ENCODE results near the gene IRX1.

IRX1 gene

GRCh38 chr5:3615217-3615616 is 19.6 kb downstream of the IRX1 start:
- no peak overlapping the region for H2AFZ ChIP-seq (ENCODE audit: low read length)
- no peak overlapping the region for H3K4me3 ChIP-seq (ENCODE audit: low read length, poor library complexity, severe bottlenecking)
- no peaks in the 10 kb centered on the region for H3K9me2 ChIP-seq (replicated peaks; ENCODE audit: low read depth, low read length)
- H3K4me2 ChIP-seq (ENCODE audit: low read depth, low read length, poor library complexity, severe bottlenecking): no peak overlapping the region
- no peak overlapping the region for H3K9ac ChIP-seq (ENCODE audit: low read depth, low read length, poor library complexity, severe bottlenecking)
- H3K9me3 ChIP-seq (ENCODE audit: insufficient read depth, low read depth, low read length): no peaks in the 10 kb centered on the region; the same call in 1 of the 2 replicates
- TF ChIP-seq EZH2phosphoT487 (IDR thresholded peaks at IDR 0.05; ENCODE audit: borderline replicate concordance) (no peak), CTCF (conservative IDR thresholded peaks at IDR 0.05; ENCODE audit: low read length) (no peak)
- H3K36me3 ChIP-seq (ENCODE audit: insufficient read depth, low read length): no peaks in the 10 kb centered on the region
- H3F3A ChIP-seq (ENCODE audit: low read depth): no peaks in the 10 kb centered on the region
- H4K20me1 ChIP-seq (ENCODE audit: insufficient read depth, low read length, poor library complexity, severe bottlenecking): no peaks in the 10 kb centered on the region
- H3K79me2 ChIP-seq (ENCODE audit: insufficient read depth, low read length): no peaks in the 10 kb centered on the region
- H3K27me3 ChIP-seq (ENCODE audit: insufficient read depth, low read length, poor library complexity, severe bottlenecking): no peaks in the 10 kb centered on the region
- H3K4me1 ChIP-seq (ENCODE audit: insufficient read depth, low read length, poor library complexity, severe bottlenecking): no peaks in the 10 kb centered on the region

GRCh38 chr5:3615829-3616228 is 20.2 kb downstream of the IRX1 start:
- Histone ChIP-seq H3K27me3 (ENCODE audit: insufficient read depth, low read length, poor library complexity, severe bottlenecking) (no peaks in the 10 kb centered on the region), H3K4me3 (ENCODE audit: low read length, poor library complexity, severe bottlenecking) (no peak overlapping the region), H3K36me3 (ENCODE audit: insufficient read depth, low read length) (no peaks in the 10 kb centered on the region), H3K79me2 (ENCODE audit: insufficient read depth, low read length) (no peaks in the 10 kb centered on the region), H4K20me1 (ENCODE audit: insufficient read depth, low read length, poor library complexity, severe bottlenecking) (no peaks in the 10 kb centered on the region), H3K9me3 (ENCODE audit: insufficient read depth, low read depth, low read length) (no peaks in the 10 kb centered on the region; the same call in 1 of the 2 replicates), H3F3A (ENCODE audit: low read depth) (no peaks in the 10 kb centered on the region), H3K9me2 (replicated peaks; ENCODE audit: low read depth, low read length) (no peaks in the 10 kb centered on the region), H2AFZ (ENCODE audit: low read length) (no peak overlapping the region), H3K4me1 (ENCODE audit: insufficient read depth, low read length, poor library complexity, severe bottlenecking) (no peaks in the 10 kb centered on the region), H3K4me2 (ENCODE audit: low read depth, low read length, poor library complexity, severe bottlenecking) (no peak overlapping the region), H3K9ac (ENCODE audit: low read depth, low read length, poor library complexity, severe bottlenecking) (no peak overlapping the region)
- TF ChIP-seq CTCF (conservative IDR thresholded peaks at IDR 0.05; ENCODE audit: low read length) (no peak), EZH2phosphoT487 (IDR thresholded peaks at IDR 0.05; ENCODE audit: borderline replicate concordance) (no peak)

- Histone ChIP-seq H3K4me1 (ENCODE audit: insufficient read depth, low read length, poor library complexity, severe bottlenecking) (no peaks in the 10 kb centered on the region), H3F3A (ENCODE audit: low read depth) (no peaks in the 10 kb centered on the region), H2AFZ (ENCODE audit: low read length) (no peak overlapping the region), H3K36me3 (ENCODE audit: insufficient read depth, low read length) (no peaks in the 10 kb centered on the region), H3K9me3 (ENCODE audit: insufficient read depth, low read depth, low read length) (peaks cover 4% of the 10 kb centered on the region; the same call in 1 of the 2 replicates), H3K4me2 (ENCODE audit: low read depth, low read length, poor library complexity, severe bottlenecking) (no peak overlapping the region), H3K9ac (ENCODE audit: low read depth, low read length, poor library complexity, severe bottlenecking) (no peak overlapping the region), H3K4me3 (ENCODE audit: low read length, poor library complexity, severe bottlenecking) (no peak overlapping the region), H4K20me1 (ENCODE audit: insufficient read depth, low read length, poor library complexity, severe bottlenecking) (no peaks in the 10 kb centered on the region), H3K79me2 (ENCODE audit: insufficient read depth, low read length) (no peaks in the 10 kb centered on the region), H3K9me2 (replicated peaks; ENCODE audit: low read depth, low read length) (no peaks in the 10 kb centered on the region), H3K27me3 (ENCODE audit: insufficient read depth, low read length, poor library complexity, severe bottlenecking) (no peaks in the 10 kb centered on the region)
- TF ChIP-seq CTCF (conservative IDR thresholded peaks at IDR 0.05; ENCODE audit: low read length) (no peak), EZH2phosphoT487 (IDR thresholded peaks at IDR 0.05; ENCODE audit: borderline replicate concordance) (no peak)
Measured at GRCh38 chr5:3619579-3619978, 23.9 kb downstream of the IRX1 start.

All from Loucy (cell line).